IPS-15b (cell line): Measurements from ENCODE around the gene TRAPPC5.

ENCODE experiments used
- H3K27me3 ChIP-seq: one replicate; pipeline ENCODE4 v1.6.1; 2013; ENCODE audit warnings: low read length; ENCODE audit not compliant: control insufficient read depth, insufficient read depth
- H3K36me3 ChIP-seq: one replicate; pipeline ENCODE4 v1.6.1; 2013; ENCODE audit warnings: low read length; ENCODE audit not compliant: control insufficient read depth, insufficient read depth
- H3K4me1 ChIP-seq: one replicate; pipeline ENCODE4 v1.6.1; 2013; ENCODE audit warnings: mild to moderate bottlenecking, low read length; ENCODE audit not compliant: control insufficient read depth, insufficient read depth
- H3K4me3 ChIP-seq: one replicate; pipeline ENCODE4 v1.5.1; 2013; ENCODE audit warnings: low read depth, low read length
- H3K9ac ChIP-seq: one replicate; pipeline ENCODE4 v1.6.1; 2013; ENCODE audit warnings: low read depth, mild to moderate bottlenecking, low read length
- H3K9me3 ChIP-seq: one replicate; pipeline ENCODE4 v1.6.1; 2013; ENCODE audit warnings: mild to moderate bottlenecking, low read length; ENCODE audit not compliant: control insufficient read depth, insufficient read depth

Gene TRAPPC5

GRCh38 chr19:7697721-7698287 is 17.2 kb downstream of the TRAPPC5 start:
- Histone ChIP-seq H3K9me3 (no peaks in the 10 kb centered on the region), H3K36me3 (no peaks in the 10 kb centered on the region), H3K27me3 (peaks cover 6% of the 10 kb centered on the region), H3K4me3 (no peak overlapping the region), H3K9ac (no peak overlapping the region), H3K4me1 (peaks cover 7% of the 10 kb centered on the region)

GRCh38 chr19:7698583-7698982 is 17.9 kb downstream of the TRAPPC5 start:
- Histone ChIP-seq H3K4me1 (peaks cover 7% of the 10 kb centered on the region), H3K9me3 (no peaks in the 10 kb centered on the region), H3K36me3 (no peaks in the 10 kb centered on the region), H3K9ac (no peak overlapping the region), H3K4me3 (no peak overlapping the region), H3K27me3 (peaks cover 6% of the 10 kb centered on the region)

- Histone ChIP-seq H3K4me1 (peaks cover 7% of the 10 kb centered on the region), H3K4me3 (no peak overlapping the region), H3K9ac (no peak overlapping the region)
Measured at GRCh38 chr19:7699003-7699402, 18.4 kb downstream of the TRAPPC5 start.

GRCh38 chr19:7699417-7700401 is 19.1 kb downstream of the TRAPPC5 start:
- Histone ChIP-seq H3K4me1 (peaks cover 7% of the 10 kb centered on the region), H3K27me3 (peaks cover 4% of the 10 kb centered on the region)

More at GRCh38 chr19:7699003-7699402, 18.4 kb downstream of the TRAPPC5 start:
- Histone ChIP-seq H3K36me3 (no peaks in the 10 kb centered on the region), H3K27me3 (peaks cover 6% of the 10 kb centered on the region), H3K9me3 (no peaks in the 10 kb centered on the region)

GRCh38 chr19:7701049-7701653 is 20.5 kb downstream of the TRAPPC5 start:
- H3K9ac ChIP-seq, result no peak overlapping the region
- H3K9me3 ChIP-seq, result no peaks in the 10 kb centered on the region
- H3K27me3 ChIP-seq, result peaks cover 4% of the 10 kb centered on the region
- no peaks in the 10 kb centered on the region for H3K36me3 ChIP-seq
- H3K4me3 ChIP-seq, result no peak overlapping the region
- peaks cover 7% of the 10 kb centered on the region for H3K4me1 ChIP-seq

More at GRCh38 chr19:7699417-7700401, 19.1 kb downstream of the TRAPPC5 start:
- Histone ChIP-seq H3K36me3 (no peaks in the 10 kb centered on the region), H3K4me3 (no peak overlapping the region), H3K9me3 (no peaks in the 10 kb centered on the region), H3K9ac (no peak overlapping the region)

GRCh38 chr19:7701654-7702457 is 21.2 kb downstream of the TRAPPC5 start, which contains the start of gene FCER2:
Gene FCER2, minus strand, starts transcription at chr19:7702131. Its CDS starts 2,371 bp downstream, at chr19:7699760.
- peaks cover 7% of the 10 kb centered on the region for H3K4me1 ChIP-seq
- peaks cover 4% of the 10 kb centered on the region for H3K27me3 ChIP-seq
- H3K9ac ChIP-seq, result no peak within 1 kb of the TSS
- H3K4me3 ChIP-seq, result no peak within 1 kb of the TSS
- H3K36me3 ChIP-seq, result no peaks in the 10 kb centered on the region
- no peaks in the 10 kb centered on the region for H3K9me3 ChIP-seq

- Histone ChIP-seq H3K9ac (no peak overlapping the region), H3K9me3 (no peaks in the 10 kb centered on the region), H3K4me1 (peaks cover 4% of the 10 kb centered on the region), H3K27me3 (peaks cover 4% of the 10 kb centered on the region), H3K36me3 (no peaks in the 10 kb centered on the region), H3K4me3 (no peak overlapping the region)
Measured at GRCh38 chr19:7703332-7703731, 22.7 kb downstream of the TRAPPC5 start.

GRCh38 chr19:7704280-7705060 is 23.8 kb downstream of the TRAPPC5 start:
- Histone ChIP-seq H3K4me3 (no peak overlapping the region), H3K36me3 (no peaks in the 10 kb centered on the region), H3K4me1 (no peaks in the 10 kb centered on the region), H3K9ac (no peak overlapping the region), H3K9me3 (no peaks in the 10 kb centered on the region), H3K27me3 (no peaks in the 10 kb centered on the region)

GRCh38 chr19:7705387-7706187 is 25.0 kb downstream of the TRAPPC5 start:
- no peak overlapping the region for H3K9ac ChIP-seq
- H3K27me3 ChIP-seq, result no peaks in the 10 kb centered on the region
- H3K4me3 ChIP-seq, result no peak overlapping the region
- H3K9me3 ChIP-seq, result no peaks in the 10 kb centered on the region
- no peaks in the 10 kb centered on the region for H3K4me1 ChIP-seq
- no peaks in the 10 kb centered on the region for H3K36me3 ChIP-seq

- no peaks in the 10 kb centered on the region for H3K9me3 ChIP-seq
- H3K27me3 ChIP-seq, result no peaks in the 10 kb centered on the region
- no peak overlapping the region for H3K9ac ChIP-seq
- H3K36me3 ChIP-seq, result no peaks in the 10 kb centered on the region
- no peak overlapping the region for H3K4me3 ChIP-seq
- no peaks in the 10 kb centered on the region for H3K4me1 ChIP-seq
Measured at GRCh38 chr19:7706188-7706954, 25.7 kb downstream of the TRAPPC5 start.
